ENCODE data around the gene PHACTR1.

DNA sequence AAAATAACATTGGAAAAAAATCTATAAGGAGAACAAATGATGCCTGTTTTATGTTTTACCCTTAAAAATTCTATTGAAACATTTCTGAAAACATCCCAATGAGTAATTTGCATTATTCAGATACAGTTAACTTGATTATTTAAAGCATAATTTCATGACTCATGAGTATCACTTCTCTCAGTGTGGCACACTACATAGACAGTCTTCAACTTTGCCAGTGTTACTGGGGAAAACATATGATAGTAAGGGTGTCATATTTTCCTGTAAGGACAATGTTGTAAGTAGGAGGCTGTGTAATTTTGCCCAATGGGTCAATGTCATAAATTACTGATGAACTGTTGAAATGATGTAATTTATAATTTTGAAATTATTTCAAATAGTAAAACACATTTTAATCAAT lies 125.5 kb downstream of the PHACTR1 start:
- TF ChIP-seq, protein P1, sequence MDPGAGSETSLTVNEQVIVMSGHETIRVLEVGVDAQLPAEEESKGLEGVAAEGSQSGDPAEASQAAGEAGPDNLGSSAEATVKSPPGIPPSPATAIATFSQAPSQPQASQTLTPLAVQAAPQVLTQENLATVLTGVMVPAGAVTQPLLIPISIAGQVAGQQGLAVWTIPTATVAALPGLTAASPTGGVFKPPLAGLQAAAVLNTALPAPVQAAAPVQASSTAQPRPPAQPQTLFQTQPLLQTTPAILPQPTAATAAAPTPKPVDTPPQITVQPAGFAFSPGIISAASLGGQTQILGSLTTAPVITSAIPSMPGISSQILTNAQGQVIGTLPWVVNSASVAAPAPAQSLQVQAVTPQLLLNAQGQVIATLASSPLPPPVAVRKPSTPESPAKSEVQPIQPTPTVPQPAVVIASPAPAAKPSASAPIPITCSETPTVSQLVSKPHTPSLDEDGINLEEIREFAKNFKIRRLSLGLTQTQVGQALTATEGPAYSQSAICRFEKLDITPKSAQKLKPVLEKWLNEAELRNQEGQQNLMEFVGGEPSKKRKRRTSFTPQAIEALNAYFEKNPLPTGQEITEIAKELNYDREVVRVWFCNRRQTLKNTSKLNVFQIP (CRISPR knock-in tag; IDR thresholded peaks at IDR 0.05; ENCODE audit: borderline replicate concordance, low read depth): no peak
- TF ChIP-seq RARB (CRISPR knock-in tag; IDR thresholded peaks at IDR 0.05): no peak
- no peak for TF ChIP-seq TOX (CRISPR knock-in tag; IDR thresholded peaks at IDR 0.05; ENCODE audit: borderline replicate concordance)
- TF ChIP-seq, protein P2, sequence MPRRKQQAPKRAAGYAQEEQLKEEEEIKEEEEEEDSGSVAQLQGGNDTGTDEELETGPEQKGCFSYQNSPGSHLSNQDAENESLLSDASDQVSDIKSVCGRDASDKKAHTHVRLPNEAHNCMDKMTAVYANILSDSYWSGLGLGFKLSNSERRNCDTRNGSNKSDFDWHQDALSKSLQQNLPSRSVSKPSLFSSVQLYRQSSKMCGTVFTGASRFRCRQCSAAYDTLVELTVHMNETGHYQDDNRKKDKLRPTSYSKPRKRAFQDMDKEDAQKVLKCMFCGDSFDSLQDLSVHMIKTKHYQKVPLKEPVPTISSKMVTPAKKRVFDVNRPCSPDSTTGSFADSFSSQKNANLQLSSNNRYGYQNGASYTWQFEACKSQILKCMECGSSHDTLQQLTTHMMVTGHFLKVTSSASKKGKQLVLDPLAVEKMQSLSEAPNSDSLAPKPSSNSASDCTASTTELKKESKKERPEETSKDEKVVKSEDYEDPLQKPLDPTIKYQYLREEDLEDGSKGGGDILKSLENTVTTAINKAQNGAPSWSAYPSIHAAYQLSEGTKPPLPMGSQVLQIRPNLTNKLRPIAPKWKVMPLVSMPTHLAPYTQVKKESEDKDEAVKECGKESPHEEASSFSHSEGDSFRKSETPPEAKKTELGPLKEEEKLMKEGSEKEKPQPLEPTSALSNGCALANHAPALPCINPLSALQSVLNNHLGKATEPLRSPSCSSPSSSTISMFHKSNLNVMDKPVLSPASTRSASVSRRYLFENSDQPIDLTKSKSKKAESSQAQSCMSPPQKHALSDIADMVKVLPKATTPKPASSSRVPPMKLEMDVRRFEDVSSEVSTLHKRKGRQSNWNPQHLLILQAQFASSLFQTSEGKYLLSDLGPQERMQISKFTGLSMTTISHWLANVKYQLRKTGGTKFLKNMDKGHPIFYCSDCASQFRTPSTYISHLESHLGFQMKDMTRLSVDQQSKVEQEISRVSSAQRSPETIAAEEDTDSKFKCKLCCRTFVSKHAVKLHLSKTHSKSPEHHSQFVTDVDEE (CRISPR knock-in tag; IDR thresholded peaks at IDR 0.05): no peak
- TF ChIP-seq ZFP3 (CRISPR knock-in tag; IDR thresholded peaks at IDR 0.05): no peak
- TF ChIP-seq ISL1 (CRISPR knock-in tag; IDR thresholded peaks at IDR 0.05): no peak
- TF ChIP-seq, protein P3, sequence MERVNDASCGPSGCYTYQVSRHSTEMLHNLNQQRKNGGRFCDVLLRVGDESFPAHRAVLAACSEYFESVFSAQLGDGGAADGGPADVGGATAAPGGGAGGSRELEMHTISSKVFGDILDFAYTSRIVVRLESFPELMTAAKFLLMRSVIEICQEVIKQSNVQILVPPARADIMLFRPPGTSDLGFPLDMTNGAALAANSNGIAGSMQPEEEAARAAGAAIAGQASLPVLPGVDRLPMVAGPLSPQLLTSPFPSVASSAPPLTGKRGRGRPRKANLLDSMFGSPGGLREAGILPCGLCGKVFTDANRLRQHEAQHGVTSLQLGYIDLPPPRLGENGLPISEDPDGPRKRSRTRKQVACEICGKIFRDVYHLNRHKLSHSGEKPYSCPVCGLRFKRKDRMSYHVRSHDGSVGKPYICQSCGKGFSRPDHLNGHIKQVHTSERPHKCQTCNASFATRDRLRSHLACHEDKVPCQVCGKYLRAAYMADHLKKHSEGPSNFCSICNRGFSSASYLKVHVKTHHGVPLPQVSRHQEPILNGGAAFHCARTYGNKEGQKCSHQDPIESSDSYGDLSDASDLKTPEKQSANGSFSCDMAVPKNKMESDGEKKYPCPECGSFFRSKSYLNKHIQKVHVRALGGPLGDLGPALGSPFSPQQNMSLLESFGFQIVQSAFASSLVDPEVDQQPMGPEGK (CRISPR knock-in tag; IDR thresholded peaks at IDR 0.05; ENCODE audit: borderline replicate concordance): no peak

Measured in SK-N-SH treated with all-trans-retinoic acid at 6 μM for 48 hours (cell line).